Measurements from ENCODE around the gene COX7A2L.
"Not testable (repeated sequence)": the region's sequence is repeated elsewhere in the genome, so short reads cannot be mapped to it uniquely, and the experiment has no call there.

DNA sequence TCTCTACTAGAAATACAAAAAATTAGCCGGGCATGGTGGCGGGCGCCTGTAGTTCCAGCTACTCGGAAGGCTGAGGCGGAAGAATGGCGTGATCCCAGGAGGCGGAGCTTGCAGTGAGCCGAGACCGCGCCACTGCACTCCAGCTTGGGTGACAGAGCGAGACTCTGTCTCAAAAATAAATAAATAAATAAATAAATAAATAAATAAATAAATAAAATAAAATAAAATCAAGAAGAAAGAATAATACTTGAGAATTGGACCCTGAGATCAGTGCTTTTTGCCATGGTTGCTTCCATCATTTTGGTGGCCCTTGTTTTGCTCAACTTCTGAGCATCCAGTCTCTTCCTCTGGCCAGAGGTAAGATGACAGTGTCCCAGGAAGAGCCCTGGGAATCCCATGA lies 37.0 kb upstream of the COX7A2L start:
- TF ChIP-seq CTCF (IDR thresholded peaks at IDR 0.05); ZFX (IDR thresholded peaks at IDR 0.05; ENCODE audit: borderline replicate concordance): not testable (repeated sequence)
